DLD1 (cell line): ENCODE measurements around the gene MIEN1.
"Not testable (repeated sequence)": the region's sequence is repeated elsewhere in the genome, so short reads cannot be mapped to it uniquely, and the experiment has no call there.

ENCODE experiments used
- in situ Hi-C: cut with HindIII; loops from 2 replicates; pipeline ENCODE4 v1.10.0; 2017; ENCODE audit warnings: low sequenced_read_pairs

MIEN1 gene

DNA sequence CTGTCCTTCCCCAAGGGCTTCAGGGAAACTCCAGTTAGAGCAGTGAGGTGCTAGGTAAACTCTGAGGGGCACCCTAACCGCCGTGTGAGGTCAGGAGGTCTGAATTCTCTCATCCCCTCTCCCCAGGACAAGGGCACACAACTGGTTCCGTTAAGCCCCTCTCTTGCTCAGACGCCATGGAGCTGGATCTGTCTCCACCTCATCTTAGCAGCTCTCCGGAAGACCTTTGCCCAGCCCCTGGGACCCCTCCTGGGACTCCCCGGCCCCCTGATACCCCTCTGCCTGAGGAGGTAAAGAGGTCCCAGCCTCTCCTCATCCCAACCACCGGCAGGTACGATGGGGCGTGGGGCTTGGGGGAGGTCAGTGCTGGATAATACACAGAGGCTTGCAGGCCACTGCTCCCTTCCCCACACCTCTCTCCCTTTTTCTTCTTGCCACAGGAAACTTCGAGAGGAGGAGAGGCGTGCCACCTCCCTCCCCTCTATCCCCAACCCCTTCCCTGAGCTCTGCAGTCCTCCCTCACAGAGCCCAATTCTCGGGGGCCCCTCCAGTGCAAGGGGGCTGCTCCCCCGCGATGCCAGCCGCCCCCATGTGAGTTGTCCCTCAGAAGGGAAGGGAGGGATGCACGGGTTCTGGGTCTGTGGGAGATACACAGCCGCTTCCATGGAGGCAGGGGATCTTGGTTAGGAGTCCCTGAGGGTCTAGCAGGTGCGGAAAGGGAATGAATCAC is 12.0 kb upstream of the MIEN1 start:
- in situ Hi-C loops, result no loop called here

GRCh38 chr17:39740357-39741111 is 10.2 kb upstream of the MIEN1 start:
- in situ Hi-C loops, result no loop called here

DNA sequence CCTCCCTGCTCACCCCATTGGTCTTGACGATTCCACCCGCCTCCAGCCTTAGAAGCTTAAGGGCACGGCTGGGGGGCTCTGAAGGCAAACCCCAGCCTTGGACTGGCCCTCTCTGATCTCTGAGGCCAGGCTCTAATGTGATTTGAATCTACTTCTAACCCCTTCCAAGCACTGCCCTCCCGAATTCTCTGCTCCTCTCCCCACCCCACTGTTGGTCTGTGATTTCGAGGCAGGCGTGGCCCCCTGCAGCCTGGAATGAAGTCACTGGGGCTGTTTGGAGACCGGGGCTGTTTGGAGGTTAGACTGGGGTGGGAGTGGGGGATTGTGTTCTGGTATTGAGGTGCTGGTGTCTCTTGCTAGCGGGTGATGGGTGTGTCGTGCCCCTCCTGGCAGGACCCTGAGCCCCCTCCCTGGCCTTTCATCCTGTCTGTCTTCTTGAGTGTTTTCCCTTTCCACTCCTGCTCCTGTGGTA is 9.6 kb upstream of the MIEN1 start:
- in situ Hi-C loops, result no loop called here

DNA sequence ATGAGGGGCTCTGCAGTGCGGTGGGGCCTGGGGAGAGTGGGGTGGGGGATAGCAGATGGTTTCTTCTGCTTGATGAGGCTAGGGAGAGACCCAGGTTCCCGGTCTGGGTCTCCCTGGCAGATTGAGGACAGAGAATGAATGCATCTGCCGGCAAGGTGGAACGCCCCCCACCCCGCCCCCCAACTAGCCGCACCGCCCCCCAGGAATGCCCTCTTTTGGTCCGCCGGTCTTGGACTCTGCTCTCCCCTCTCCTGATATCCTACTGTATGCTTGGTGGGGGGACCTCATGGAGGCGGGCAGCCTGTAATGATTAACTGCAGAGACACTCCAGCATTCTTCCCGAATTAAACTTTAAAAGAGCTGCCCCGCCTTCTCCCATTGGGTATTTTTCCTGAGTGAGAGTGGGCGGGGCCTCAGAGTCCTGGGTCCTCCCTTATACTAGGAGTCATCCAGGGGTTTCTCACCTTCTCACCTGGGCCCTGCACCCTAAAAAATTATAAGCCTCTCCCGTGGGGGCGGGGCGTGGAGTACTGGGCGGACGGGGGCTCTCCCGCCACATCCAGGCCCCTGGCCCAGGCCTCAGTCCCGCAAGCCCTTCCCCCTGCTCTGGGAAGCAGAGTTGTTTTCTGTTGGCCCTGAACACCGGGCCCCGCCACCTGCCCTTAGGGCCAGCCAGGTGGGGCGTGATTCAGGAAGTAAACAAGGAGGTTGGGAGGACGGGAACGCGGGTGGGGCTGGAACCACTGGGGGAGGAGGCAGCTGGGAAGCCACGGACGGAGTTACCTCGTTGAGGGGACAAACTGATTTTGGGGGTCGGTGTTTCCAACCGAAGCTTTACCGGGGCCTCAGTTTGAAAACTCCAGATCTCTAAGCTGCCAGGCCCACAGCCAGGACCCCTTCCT is 8.9 kb upstream of the MIEN1 start:
- in situ Hi-C loops, result no loop called here

GRCh38 chr17:39738568-39738901 is 8.2 kb upstream of the MIEN1 start:
- in situ Hi-C loops, result no loop called here

DNA sequence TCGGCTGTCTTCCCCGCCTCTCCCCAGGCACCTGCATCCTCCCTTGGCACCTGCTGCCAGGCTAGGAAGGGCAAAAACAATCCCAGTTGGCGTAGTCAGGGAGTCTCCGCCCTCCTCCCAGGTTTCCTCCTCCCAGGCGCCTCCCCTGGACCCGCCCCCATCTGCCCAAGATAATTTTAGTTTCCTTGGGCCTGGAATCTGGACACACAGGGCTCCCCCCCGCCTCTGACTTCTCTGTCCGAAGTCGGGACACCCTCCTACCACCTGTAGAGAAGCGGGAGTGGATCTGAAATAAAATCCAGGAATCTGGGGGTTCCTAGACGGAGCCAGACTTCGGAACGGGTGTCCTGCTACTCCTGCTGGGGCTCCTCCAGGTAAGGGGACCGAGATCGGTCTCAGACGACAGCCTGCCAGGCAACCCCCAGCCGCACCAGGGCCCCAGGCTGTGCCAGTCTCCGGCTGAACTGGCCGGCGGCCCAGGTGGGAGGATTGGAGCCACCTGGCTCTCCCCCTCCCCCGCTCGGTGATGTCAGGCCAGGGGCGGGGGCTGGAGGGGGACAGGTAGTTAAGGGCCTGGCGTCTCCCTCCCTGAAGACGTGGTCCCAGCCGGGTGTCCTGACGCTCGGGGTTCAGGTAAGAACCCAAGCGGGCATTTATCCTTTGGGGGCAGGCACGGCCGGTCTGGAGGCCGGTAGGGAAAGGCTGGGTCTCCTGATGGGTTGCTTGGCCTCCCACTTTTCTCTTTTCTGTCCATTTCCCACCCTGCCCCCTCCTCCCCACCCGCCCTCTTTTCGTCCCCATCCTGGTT is 7.6 kb upstream of the MIEN1 start, which contains the start of gene GRB7:
TSS of gene GRB7 (plus strand) at position 179 of the 808 bp plus-strand sequence. CDS start 4,364 bp downstream, outside the sequence.
- in situ Hi-C loops, result no loop called here

DNA sequence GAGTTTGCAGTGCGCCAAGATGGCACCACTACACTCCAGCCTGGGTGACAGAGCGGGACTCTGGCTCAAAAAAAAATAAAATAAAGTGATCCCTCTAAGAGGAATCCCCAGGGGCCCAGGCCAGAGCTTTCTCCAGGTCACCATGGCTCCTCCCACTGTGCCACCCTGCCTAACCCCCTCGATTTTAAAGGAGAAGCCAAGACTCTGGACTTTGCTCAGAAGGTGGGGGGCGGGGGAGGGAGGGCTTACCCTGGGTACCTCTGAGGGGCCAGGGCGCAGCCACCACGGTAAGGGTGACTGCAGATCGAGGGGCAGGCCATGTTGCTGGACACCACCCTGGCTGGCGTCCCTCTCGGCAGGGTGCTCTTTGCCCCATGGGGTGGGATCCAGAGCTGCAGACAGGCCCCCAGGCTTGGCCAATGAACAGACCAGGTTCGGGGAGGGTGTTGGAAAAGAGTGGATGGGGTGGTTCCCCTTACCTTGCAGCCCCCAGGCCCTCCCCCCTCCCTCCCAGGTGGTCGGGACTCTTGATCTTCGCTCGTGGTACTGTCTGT is 7.0 kb upstream of the MIEN1 start:
- in situ Hi-C loops, result no loop called here

GRCh38 chr17:39736319-39737165 is 6.2 kb upstream of the MIEN1 start:
- in situ Hi-C loops, result no loop called here

- in situ Hi-C loops, result no loop called here
Observed at GRCh38 chr17:39735882-39736281, 5.5 kb upstream of the MIEN1 start.

DNA sequence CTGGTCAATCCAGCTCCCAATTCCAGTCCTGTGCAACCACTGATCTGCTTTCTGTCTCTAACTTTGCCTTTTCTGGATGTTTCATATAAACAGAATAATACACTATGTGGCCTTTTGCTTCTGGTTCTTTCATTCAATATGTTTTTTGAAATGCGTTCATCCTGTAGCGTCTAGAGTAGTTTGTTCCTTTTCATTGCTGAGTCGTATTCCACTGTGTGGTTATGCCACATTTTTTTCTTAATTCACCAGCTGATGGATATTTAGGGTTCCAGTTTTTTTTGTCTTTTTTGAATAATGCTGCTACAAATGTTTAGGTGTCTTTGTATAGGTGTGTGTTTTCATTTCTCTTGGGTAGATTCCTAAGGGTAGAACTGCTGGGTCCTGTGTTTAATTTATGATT is 2.3 kb upstream of the MIEN1 start:
- in situ Hi-C loops, result no loop called here

DNA sequence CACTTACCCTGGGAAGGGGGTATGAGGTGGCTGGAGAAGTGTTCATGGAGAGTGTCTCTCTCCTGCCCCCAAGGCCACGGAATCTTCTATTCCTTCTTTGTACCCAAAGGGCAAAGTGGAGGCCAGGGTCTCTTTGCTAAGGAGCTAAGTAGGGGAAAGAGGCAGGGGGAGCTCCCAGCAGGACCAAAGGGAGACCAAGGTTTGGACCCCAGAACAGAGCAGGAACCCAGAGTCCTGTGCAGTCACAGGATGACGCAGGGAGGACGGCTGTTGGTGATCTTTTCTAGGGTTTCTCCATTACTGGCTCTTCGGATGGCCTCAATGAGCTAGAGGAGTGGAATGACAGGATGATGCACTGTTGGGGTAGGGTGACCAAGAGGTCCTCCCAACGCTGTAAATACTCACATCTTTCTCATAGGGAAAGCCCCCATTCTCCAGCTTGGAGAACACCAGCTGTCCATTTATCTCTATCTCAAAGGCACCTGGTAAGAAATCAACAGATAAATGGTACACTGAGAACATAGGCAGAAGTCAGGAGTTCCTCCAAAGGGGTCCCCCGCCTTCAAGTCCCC is 966 bp downstream of the MIEN1 start:
- in situ Hi-C loops, result no loop called here

DNA sequence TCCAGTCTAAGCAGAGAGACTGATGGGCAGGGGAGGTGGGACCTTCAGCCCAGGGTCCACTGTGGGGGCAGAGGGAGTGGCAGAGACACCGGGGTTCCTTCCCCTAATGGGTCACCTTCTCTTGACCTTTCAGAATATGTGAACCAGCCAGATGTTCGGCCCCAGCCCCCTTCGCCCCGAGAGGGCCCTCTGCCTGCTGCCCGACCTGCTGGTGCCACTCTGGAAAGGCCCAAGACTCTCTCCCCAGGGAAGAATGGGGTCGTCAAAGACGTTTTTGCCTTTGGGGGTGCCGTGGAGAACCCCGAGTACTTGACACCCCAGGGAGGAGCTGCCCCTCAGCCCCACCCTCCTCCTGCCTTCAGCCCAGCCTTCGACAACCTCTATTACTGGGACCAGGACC is 2.8 kb downstream of the MIEN1 start:
- in situ Hi-C loops, result no loop called here

- in situ Hi-C loops, result no loop called here
Observed at GRCh38 chr17:39726617-39727016, 3.7 kb downstream of the MIEN1 start.

- in situ Hi-C loops, result not testable (repeated sequence)
Observed at GRCh38 chr17:39725923-39726322, 4.4 kb downstream of the MIEN1 start.

DNA sequence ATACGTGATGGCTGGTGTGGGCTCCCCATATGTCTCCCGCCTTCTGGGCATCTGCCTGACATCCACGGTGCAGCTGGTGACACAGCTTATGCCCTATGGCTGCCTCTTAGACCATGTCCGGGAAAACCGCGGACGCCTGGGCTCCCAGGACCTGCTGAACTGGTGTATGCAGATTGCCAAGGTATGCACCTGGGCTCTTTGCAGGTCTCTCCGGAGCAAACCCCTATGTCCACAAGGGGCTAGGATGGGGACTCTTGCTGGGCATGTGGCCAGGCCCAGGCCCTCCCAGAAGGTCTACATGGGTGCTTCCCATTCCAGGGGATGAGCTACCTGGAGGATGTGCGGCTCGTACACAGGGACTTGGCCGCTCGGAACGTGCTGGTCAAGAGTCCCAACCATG is 5.6 kb downstream of the MIEN1 start:
- in situ Hi-C loops, result no loop called here

DNA sequence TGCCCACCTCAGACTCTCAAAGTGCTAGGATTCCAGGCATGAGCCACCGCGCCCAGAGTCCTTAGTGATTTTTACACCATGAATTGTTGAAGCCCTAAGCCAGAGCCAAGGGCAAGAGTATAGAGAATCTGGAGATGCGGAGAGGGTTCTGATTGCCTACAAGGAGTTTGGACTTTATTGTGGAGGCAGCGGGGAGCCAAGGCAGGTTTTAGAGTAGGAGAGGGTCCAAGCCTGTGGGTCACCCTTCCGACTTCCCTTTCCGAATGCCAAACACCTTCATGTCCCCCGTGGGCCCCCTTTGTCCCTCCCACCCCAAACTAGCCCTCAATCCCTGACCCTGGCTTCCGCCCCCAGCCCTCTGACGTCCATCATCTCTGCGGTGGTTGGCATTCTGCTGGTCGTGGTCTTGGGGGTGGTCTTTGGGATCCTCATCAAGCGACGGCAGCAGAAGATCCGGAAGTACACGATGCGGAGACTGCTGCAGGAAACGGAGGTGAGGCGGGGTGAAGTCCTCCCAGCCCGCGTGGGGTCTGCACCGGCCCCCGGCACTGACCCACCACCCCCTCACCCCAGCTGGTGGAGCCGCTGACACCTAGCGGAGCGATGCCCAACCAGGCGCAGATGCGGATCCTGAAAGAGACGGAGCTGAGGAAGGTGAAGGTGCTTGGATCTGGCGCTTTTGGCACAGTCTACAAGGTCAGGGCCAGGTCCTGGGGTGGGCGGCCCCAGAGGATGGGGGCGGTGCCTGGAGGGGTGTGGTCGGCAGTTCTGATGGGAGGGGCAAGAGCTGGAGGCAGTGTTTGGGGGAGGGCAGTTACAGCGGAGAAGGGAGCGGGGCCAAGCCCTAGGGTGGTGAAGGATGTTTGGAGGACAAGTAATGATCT is 7.1 kb downstream of the MIEN1 start:
- in situ Hi-C loops, result no loop called here

GRCh38 chr17:39722104-39722503 is 8.2 kb downstream of the MIEN1 start:
- in situ Hi-C loops, result no loop called here
